ENCODE data around the gene SLC23A3. TPM values are rescaled to one million over a fixed set of nuclear protein-coding genes. Genes with fewer than 3 reads are reported as not detected.
"Not testable (repeated sequence)": the region's sequence is repeated elsewhere in the genome, so short reads cannot be mapped to it uniquely, and the experiment has no call there.

The SLC23A3 gene
- total RNA-seq, 4 donors from 2014 or later, result 0.10 to 4.4 (median 1.0) TPM

DNA sequence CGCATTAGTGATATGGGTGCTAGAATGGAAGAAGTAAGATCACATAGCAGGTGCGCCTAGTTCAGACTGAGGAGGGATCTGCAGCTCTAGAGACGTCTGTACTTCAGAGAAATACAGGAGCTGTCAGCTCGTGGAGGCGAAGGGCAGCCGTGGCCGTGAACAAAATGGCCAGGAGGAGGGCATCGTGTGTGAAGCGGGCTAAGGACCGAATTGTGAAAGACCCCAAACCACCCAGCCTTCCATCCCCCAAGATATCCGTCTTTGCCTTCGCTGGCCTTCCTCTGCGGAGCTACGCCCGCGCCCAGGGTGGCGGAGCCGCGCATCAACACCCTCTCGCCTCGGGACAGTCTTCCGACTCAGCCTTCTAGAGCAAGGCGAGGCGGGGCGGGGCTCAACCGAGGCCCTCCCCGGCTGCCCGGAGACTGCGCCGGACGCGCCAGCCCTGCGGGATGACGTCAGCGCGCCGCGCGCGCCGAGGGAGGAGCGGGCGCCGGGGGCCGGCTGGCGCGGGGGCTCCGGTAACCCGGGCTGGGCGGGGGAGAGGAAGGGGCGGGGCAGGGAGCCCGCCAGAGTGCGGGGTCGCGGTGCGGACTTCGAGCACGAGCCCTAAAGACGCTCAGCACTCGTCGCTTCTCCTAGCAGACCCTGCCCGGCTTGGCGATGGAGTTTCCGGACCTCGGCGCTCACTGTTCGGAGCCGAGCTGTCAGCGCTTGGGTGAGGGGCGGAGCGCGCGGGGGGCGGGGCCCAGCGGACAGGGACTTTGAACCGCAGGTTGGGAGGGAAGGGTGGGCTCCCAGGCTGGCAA, 36.7 kb upstream of the SLC23A3 start, which contains the start of gene ZFAND2B:
ZFAND2B (plus strand) TSS at position 455 of the 806 bp plus-strand sequence; CDS start at position 661, 206 bp downstream.
- TF ChIP-seq POLR2A (IDR thresholded peaks at IDR 0.05), result peak in 1 of 2 donors; percentile 70
- TF ChIP-seq, protein P1, sequence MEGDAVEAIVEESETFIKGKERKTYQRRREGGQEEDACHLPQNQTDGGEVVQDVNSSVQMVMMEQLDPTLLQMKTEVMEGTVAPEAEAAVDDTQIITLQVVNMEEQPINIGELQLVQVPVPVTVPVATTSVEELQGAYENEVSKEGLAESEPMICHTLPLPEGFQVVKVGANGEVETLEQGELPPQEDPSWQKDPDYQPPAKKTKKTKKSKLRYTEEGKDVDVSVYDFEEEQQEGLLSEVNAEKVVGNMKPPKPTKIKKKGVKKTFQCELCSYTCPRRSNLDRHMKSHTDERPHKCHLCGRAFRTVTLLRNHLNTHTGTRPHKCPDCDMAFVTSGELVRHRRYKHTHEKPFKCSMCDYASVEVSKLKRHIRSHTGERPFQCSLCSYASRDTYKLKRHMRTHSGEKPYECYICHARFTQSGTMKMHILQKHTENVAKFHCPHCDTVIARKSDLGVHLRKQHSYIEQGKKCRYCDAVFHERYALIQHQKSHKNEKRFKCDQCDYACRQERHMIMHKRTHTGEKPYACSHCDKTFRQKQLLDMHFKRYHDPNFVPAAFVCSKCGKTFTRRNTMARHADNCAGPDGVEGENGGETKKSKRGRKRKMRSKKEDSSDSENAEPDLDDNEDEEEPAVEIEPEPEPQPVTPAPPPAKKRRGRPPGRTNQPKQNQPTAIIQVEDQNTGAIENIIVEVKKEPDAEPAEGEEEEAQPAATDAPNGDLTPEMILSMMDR (IDR thresholded peaks at IDR 0.05), result no peak
- WGBS, 2 donors, result 1 to 2% methylated on average over 41 to 58 of the region's 76 CpGs
- peak; percentile 93 to 99 for DNase-seq (ENCODE audit: low spot score in 2 of 2)

DNA sequence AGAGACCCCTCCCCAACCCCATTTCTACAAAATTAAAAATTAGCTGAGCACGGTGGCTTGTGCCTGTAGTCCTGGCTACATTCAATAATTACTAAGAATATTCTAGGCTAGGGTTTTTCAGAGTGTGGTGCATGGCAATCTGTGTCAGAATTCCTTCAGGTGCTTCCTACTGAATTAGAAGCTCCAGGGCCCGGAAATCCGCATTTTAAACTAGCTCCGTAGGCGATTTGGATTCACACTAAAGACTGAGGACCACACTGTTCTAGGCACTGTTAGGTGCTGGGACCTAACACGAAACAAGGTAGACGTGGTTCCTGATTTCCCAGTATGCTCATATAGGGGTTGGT, 36.1 kb upstream of the SLC23A3 start:
- peak in 1 of 2 donors; percentile 84 for DNase-seq (ENCODE audit: low spot score in 2 of 2)
- H3K4me3 ChIP-seq (ENCODE audit: low read depth, poor library complexity, severe bottlenecking), result no peak overlapping the region
- intact Hi-C loops (cut with DNase I; ENCODE audit: low total_unique reads), result no loop called here
- 20 to 23% methylated on average over 7 of the region's 7 CpGs for WGBS, 2 donors
- TF ChIP-seq, protein P1 (IDR thresholded peaks at IDR 0.05), result no peak
- TF ChIP-seq POLR2A (IDR thresholded peaks at IDR 0.05), result no peak

More for the DNA sequence above, 36.7 kb upstream of the SLC23A3 start, which contains the start of gene ZFAND2B:
- intact Hi-C loops (cut with DNase I; ENCODE audit: low total_unique reads), result no loop called here
- peak within 1 kb of the TSS; percentile 50 for H3K4me3 ChIP-seq (ENCODE audit: low read depth, poor library complexity, severe bottlenecking)

DNA sequence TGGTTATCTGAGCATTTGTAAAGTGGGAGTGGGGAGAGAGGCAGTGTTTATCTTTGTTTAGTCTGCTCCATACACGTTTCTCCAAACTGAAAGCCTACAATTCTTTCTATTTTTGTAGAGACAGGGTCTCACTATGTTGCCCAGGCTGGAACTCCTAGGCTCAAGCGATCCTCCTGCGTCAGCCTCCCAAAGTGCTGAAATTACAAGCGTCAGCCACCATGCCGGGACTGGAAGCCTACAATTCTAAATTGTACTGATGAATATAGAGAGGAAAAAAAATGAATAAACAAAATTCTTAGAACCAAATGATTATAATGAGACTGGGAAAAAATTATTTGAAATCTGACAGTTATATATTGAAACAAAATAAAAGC, 35.3 kb upstream of the SLC23A3 start:
- 84 to 87% methylated on average over 5 of the region's 5 CpGs for WGBS, 2 donors
- peak in 1 of 2 donors; percentile 17 for DNase-seq (ENCODE audit: low spot score in 2 of 2)
- no peak overlapping the region for H3K4me3 ChIP-seq (ENCODE audit: low read depth, poor library complexity, severe bottlenecking)
- intact Hi-C loops (cut with DNase I; ENCODE audit: low total_unique reads), result no loop called here
- TF ChIP-seq POLR2A (IDR thresholded peaks at IDR 0.05), result no peak
- TF ChIP-seq, protein P1 (IDR thresholded peaks at IDR 0.05), result no peak

DNA sequence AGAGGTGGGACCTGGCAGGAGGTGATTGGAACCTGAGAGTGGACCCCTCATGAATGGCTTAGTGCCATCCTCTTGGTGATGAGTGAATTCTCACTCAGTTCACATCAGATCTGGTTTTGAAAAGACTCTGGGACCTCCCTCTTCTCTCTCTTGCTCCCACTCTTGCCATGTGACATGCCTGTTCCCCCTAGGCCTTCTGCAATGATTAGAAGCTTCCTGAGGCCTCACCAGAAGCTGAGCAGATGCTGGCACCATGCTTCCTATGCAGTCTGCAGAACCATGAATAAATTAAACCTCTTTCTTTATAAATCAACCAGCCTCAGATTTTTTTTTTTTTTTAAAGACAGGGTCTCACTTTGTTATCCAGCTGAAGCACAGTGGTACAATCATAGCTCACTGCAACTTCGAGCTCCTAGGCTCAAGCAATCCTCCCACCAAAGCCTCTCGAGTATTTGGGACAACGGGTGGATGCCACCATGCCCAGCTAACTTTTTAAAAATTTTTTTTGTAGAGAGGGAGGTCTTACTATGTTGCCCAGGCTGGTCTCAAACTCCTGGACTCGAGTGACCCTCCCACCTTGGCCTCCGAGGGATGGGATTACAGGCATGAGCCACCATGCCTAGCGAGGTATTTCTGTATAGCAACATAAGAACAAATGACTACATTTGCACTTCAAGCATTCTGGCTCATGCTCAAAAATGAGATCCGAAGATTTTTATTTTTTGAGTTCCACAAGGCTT, 34.8 kb upstream of the SLC23A3 start:
- intact Hi-C loops (cut with DNase I; ENCODE audit: low total_unique reads), result no loop called here
- WGBS, 2 donors, result 86 to 90% methylated on average over 7 of the region's 7 CpGs
- H3K4me3 ChIP-seq (ENCODE audit: low read depth, poor library complexity, severe bottlenecking), result no peak overlapping the region
- TF ChIP-seq, protein P1 (IDR thresholded peaks at IDR 0.05), result no peak
- no peak for TF ChIP-seq POLR2A (IDR thresholded peaks at IDR 0.05)
- peak in 1 of 2 donors; percentile 17 for DNase-seq (ENCODE audit: low spot score in 2 of 2)

DNA sequence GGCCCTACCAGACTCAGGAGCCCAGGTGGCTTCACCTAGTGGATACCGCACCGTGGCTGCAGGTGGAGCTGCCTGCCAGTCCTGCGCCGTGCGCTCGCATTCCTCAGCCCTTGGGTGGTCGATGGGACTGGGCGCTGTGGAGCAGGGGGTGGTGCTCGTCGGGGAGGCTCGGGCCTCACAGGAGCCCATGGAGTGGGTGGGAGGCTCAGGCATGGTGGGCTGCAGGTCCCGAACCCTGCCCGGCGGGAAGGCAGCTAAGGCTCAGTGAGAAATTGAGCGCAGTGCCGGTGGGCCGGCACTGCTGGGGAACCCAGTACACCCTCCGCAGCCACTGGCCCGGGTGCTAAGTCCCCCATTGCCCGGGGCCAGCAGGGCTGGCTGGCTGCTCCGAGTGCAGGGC, 31.5 kb upstream of the SLC23A3 start:
- intact Hi-C loops (cut with DNase I; ENCODE audit: low total_unique reads); H3K4me3 ChIP-seq (ENCODE audit: low read depth, poor library complexity, severe bottlenecking): not testable (repeated sequence)
- 75 to 93% methylated on average over 13 to 21 of the region's 21 CpGs for WGBS, 2 donors
- DNase-seq (ENCODE audit: low spot score in 2 of 2), result peak in 1 of 2 donors; percentile 58

DNA sequence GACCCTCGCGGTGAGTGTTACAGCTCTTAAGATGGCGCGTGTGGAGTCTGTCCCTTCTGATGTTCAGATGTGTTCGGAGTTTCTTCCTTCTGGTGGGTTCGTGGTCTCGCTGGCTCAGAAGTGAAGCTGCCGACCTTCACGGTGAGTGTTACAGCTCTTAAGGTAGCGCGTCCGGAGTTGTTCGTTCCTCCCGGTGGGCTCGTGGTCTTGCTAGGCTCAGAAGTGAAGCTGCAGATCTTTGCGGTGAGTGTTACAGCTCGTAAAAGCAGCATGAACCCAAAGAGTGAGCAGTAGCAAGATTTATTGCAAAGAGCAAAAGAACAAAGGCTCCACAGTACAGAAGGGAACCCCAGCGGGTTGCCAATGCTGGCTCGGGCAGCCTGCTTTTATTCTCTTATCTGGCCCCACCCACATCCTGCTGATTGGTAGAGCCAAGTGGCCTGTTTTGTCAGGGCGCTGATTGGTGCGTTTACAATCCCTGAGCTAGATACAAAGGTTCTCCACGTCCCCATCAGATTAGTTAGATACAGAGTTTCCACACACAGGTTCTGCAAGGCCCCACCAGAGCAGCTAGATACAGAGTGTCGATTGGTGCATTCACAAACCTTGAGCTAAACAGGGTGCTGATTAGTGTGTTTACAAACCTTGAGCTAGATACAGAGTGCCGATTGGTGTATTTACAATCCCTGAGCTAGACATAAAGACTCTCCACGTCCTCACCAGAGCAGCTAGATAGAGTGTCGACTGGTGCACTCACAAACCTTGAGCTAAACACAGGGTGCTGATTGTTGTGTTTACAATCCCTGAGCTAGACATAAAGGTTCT, 30.9 kb upstream of the SLC23A3 start:
- H3K4me3 ChIP-seq (ENCODE audit: low read depth, poor library complexity, severe bottlenecking); intact Hi-C loops (cut with DNase I; ENCODE audit: low total_unique reads): not testable (repeated sequence)
- WGBS, 2 donors, result 77 to 80% methylated on average over 26 of the region's 26 CpGs
- peak in 1 of 2 donors; percentile 45 for DNase-seq (ENCODE audit: low spot score in 2 of 2)

All from lower leg skin (tissue), 4 donors.